OCI-LY3 (cell line): ENCODE results near the gene MAP2K6.
A peak's percentile ranks its signal among the peaks of the same experiment; 100 is the strongest.

Experiments
- H2AFZ ChIP-seq: fragments of 200-600, 300-600 bp; shearing (Covaris generic); 2 replicates; pipeline ENCODE4 v1.6.0; 2014; ENCODE audit warnings: antibody characterized with exemption, low read depth, low read length
- H3K27ac ChIP-seq: fragments of 200-600, 300-600 bp; sonication (generic); 2 replicates; pipeline ENCODE4 v1.5.1; 2014; ENCODE audit warnings: mild to moderate bottlenecking, low read length, moderate library complexity, mixed read lengths
- H3K27me3 ChIP-seq: fragments of 200-600, 300-600 bp; sonication (generic); 2 replicates; pipeline ENCODE4 v1.6.1; 2014; ENCODE audit warnings: low read depth, low read length, mixed read lengths
- H3K36me3 ChIP-seq: fragments of 200-600, 300-600 bp; sonication (generic); replicated peaks from 2 replicates; pipeline ENCODE3; 2014; ENCODE audit warnings: low read depth, low read length, mixed read lengths
- H3K4me1 ChIP-seq: fragments of 300-600, 200-600 bp; sonication (generic); 2 replicates; pipeline ENCODE4 v1.6.1; 2014; ENCODE audit warnings: low read length, mixed read lengths
- H3K4me2 ChIP-seq: fragments of 200-600, 300-600 bp; sonication (generic); 2 replicates; pipeline ENCODE4 v1.6.1; 2014; ENCODE audit warnings: low read length, mixed read lengths
- H3K4me3 ChIP-seq: fragments of 300-600, 200-600 bp; sonication (generic); 2 replicates; pipeline ENCODE4 v1.5.1; 2014; ENCODE audit warnings: antibody characterized with exemption, mild to moderate bottlenecking, low read length, moderate library complexity
- H3K79me2 ChIP-seq: fragments of 300-600, 200-600 bp; shearing (Covaris generic); 2 replicates; pipeline ENCODE4 v1.6.1; 2014; ENCODE audit warnings: mild to moderate bottlenecking, low read length, mixed read lengths
- H3K9ac ChIP-seq: fragments of 300-600, 200-600 bp; shearing (Covaris generic); 2 replicates; pipeline ENCODE4 v1.6.0; 2014; ENCODE audit warnings: mild to moderate bottlenecking, low read length, moderate library complexity
- H3K9me3 ChIP-seq: fragments of 200-600, 300-600 bp; shearing (Covaris generic); 2 replicates; pipeline ENCODE4 v1.6.1; 2014; ENCODE audit warnings: low read length, mixed read lengths; ENCODE audit not compliant: insufficient read depth
- H4K20me1 ChIP-seq: fragments of 200-600, 300-600 bp; sonication (generic); 2 replicates; pipeline ENCODE4 v1.6.1; 2016; ENCODE audit warnings: low read length, mixed read lengths; ENCODE audit not compliant: insufficient read depth
- CTCF ChIP-seq: fragments of 200-600, 300-600 bp; sonication (generic); IDR thresholded peaks from 2 replicates; pipeline ENCODE4 v1.5.1; 2014; ENCODE audit warnings: antibody characterized with exemption, low read length, low read depth
- EZH2phosphoT487 ChIP-seq: fragments of 200-600 bp; shearing (Covaris generic); IDR thresholded peaks from 2 replicates; pipeline ENCODE4 v1.6.1; 2018; ENCODE audit warnings: antibody characterized with exemption, mixed run types, low read depth

The MAP2K6 gene

GRCh38 chr17:69579961-69580677 is 165.6 kb downstream of the MAP2K6 start:
- no peak overlapping the region for H3K4me3 ChIP-seq
- TF ChIP-seq EZH2phosphoT487: no peak
- no peak for TF ChIP-seq CTCF
- no peak overlapping the region for H3K9ac ChIP-seq
- no peak overlapping the region for H3K4me2 ChIP-seq
- H3K9me3 ChIP-seq: no peaks in the 10 kb centered on the region
- no peaks in the 10 kb centered on the region for H3K79me2 ChIP-seq
- no peaks in the 10 kb centered on the region for H3K36me3 ChIP-seq
- H4K20me1 ChIP-seq: no peaks in the 10 kb centered on the region
- no peak overlapping the region for H3K27ac ChIP-seq
- no peak overlapping the region for H2AFZ ChIP-seq
- H3K27me3 ChIP-seq: peaks cover 13% of the 10 kb centered on the region; the same call in 1 of the 2 replicates
- peaks cover 11% of the 10 kb centered on the region for H3K4me1 ChIP-seq

GRCh38 chr17:69581061-69581961 is 166.8 kb downstream of the MAP2K6 start:
- Histone ChIP-seq H3K36me3 (no peaks in the 10 kb centered on the region), H3K9ac (peak overlapping the region; percentile 27), H3K4me2 (peak overlapping the region; percentile 95), H3K4me3 (peak overlapping the region; percentile 78), H4K20me1 (no peaks in the 10 kb centered on the region), H3K27ac (no peak overlapping the region), H3K9me3 (no peaks in the 10 kb centered on the region), H3K79me2 (no peaks in the 10 kb centered on the region), H2AFZ (peak overlapping the region; percentile 86; the same call in 1 of the 2 replicates), H3K27me3 (peaks cover 13% of the 10 kb centered on the region; the same call in 1 of the 2 replicates), H3K4me1 (0 out of 2 replicates have a peak, but pooled peaks cover 3% of the 10 kb centered on the region)
- TF ChIP-seq CTCF (no peak), EZH2phosphoT487 (no peak)

GRCh38 chr17:69588316-69588715 is 173.8 kb downstream of the MAP2K6 start:
- Histone ChIP-seq H3K79me2 (no peaks in the 10 kb centered on the region), H3K27me3 (no peaks in the 10 kb centered on the region), H3K4me1 (no peaks in the 10 kb centered on the region), H3K9me3 (no peaks in the 10 kb centered on the region), H3K36me3 (no peaks in the 10 kb centered on the region), H2AFZ (no peak overlapping the region), H3K4me2 (no peak overlapping the region), H3K27ac (no peak overlapping the region), H3K4me3 (no peak overlapping the region), H3K9ac (no peak overlapping the region), H4K20me1 (no peaks in the 10 kb centered on the region)
- TF ChIP-seq EZH2phosphoT487 (no peak), CTCF (no peak)

- no peak overlapping the region for H3K4me2 ChIP-seq
- TF ChIP-seq CTCF (no peak), EZH2phosphoT487 (no peak)
- no peaks in the 10 kb centered on the region for H3K79me2 ChIP-seq
- no peaks in the 10 kb centered on the region for H4K20me1 ChIP-seq
- H3K4me1 ChIP-seq: no peaks in the 10 kb centered on the region
- H3K9me3 ChIP-seq: no peaks in the 10 kb centered on the region
- H3K4me3 ChIP-seq: no peak overlapping the region
- no peaks in the 10 kb centered on the region for H3K36me3 ChIP-seq
- H3K27me3 ChIP-seq: no peaks in the 10 kb centered on the region
- H3K27ac ChIP-seq: no peak overlapping the region
- H2AFZ ChIP-seq: no peak overlapping the region
- H3K9ac ChIP-seq: no peak overlapping the region
These were observed 174.3 kb downstream of the MAP2K6 start for GRCh38 chr17:69588827-69589239.
